Lower leg skin (tissue), 4 donors: ENCODE results near the gene KNTC1. TPM values are rescaled to one million over a fixed set of nuclear protein-coding genes. Genes with fewer than 3 reads are reported as not detected.

ENCODE experiments used
- DNase-seq, 2 donors: peaks; one replicate each; pipeline ENCODE4 v3.0.0-alpha.2; 2019; ENCODE audit warnings: low spot score in 2 of 2
- H3K4me3 ChIP-seq: fragments of 200-600 bp; sonication (generic); 2 replicates; pipeline ENCODE4 v1.5.1; 2017; ENCODE audit warnings: mild to moderate bottlenecking, low read depth; ENCODE audit not compliant: poor library complexity, severe bottlenecking
- POLR2A ChIP-seq, 2 donors: fragments of 450-650 bp; IDR thresholded peaks; one replicate each; pipeline ENCODE4 v1.6.1; 2016 to 2017; ENCODE audit warnings: antibody characterized with exemption in 2 of 2, mild to moderate bottlenecking in 1 of 2, moderate library complexity in 1 of 2
- WGBS, 2 donors: methylation state at CpG; one replicate each; pipeline ENCODE4 v1.1.5; 2018; 5-methylcytosine and 5-hydroxymethylcytosine counted together
- intact Hi-C: fragments of 100-400 bp; cut with DNase I; formaldehyde crosslinking; loops from one replicate; pipeline ENCODE4 v1.15.0; 2023; ENCODE audit warnings: low total_unique reads
- total RNA-seq, 4 donors: library from RNA; depleted of rRNA; stranded (reverse); fragments of >200 nt; gene quantifications; one replicate each; pipeline ENCODE4 v1.1.0, GENCODE V29; 2016
- TF ChIP-seq, protein P1 (sequence below), 3 donors: fragments of 450-650 bp; IDR thresholded peaks; one replicate each; pipeline ENCODE4 v1.5.1; 2016; ENCODE audit warnings: antibody characterized with exemption in 3 of 3, mild to moderate bottlenecking in 3 of 3, moderate library complexity in 2 of 3

Gene KNTC1
- total RNA-seq, 4 donors from 2014 or later = 3.8 to 13.1 (median 10.4) TPM

DNA sequence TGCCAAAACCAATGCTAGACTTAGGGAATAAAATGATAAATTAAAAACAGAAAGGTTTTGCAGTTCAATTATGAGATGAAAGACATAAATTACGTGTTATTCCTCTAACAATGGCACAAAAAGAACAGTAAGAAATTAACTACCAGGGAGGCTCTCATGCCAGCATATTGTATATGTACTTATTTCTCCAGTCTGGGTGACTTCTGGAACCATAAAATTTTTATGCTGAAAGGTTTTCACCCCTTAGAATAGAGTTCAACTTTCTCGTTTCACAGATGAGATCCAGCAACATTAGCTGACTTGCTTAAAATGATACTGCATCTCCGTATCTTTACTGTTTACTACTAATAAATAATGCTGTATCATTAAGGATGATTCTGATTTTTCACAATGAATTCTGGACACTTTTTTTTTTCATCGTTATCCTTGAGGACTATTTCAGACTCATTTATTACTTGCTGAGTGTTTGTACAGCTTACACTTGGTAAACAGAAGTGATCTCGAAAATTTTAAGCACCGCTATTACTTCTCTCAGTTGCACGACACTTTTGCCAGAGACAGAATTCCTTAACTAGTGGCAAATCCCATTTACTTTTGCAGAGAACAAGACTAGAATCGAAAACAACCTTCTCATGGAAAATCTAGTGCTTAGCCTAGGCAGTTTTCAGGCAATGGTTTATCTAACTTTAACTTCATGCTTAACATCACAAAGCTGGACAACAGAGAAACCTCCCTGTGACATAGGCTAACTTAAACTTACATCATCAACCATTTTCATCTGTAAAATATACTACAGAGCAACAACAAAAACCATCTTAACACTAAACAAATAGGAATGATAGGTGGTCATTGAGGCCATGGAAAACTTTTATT lies 3.0 kb upstream of the KNTC1 start:
- 12 to 14% methylated on average over 8 of the region's 8 CpGs for WGBS, 2 donors
- no peak for TF ChIP-seq POLR2A (IDR thresholded peaks at IDR 0.05)
- TF ChIP-seq, protein P1, sequence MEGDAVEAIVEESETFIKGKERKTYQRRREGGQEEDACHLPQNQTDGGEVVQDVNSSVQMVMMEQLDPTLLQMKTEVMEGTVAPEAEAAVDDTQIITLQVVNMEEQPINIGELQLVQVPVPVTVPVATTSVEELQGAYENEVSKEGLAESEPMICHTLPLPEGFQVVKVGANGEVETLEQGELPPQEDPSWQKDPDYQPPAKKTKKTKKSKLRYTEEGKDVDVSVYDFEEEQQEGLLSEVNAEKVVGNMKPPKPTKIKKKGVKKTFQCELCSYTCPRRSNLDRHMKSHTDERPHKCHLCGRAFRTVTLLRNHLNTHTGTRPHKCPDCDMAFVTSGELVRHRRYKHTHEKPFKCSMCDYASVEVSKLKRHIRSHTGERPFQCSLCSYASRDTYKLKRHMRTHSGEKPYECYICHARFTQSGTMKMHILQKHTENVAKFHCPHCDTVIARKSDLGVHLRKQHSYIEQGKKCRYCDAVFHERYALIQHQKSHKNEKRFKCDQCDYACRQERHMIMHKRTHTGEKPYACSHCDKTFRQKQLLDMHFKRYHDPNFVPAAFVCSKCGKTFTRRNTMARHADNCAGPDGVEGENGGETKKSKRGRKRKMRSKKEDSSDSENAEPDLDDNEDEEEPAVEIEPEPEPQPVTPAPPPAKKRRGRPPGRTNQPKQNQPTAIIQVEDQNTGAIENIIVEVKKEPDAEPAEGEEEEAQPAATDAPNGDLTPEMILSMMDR (IDR thresholded peaks at IDR 0.05) = no peak
- intact Hi-C loops = no loop called here
- no peak for DNase-seq
- no peak overlapping the region for H3K4me3 ChIP-seq

DNA sequence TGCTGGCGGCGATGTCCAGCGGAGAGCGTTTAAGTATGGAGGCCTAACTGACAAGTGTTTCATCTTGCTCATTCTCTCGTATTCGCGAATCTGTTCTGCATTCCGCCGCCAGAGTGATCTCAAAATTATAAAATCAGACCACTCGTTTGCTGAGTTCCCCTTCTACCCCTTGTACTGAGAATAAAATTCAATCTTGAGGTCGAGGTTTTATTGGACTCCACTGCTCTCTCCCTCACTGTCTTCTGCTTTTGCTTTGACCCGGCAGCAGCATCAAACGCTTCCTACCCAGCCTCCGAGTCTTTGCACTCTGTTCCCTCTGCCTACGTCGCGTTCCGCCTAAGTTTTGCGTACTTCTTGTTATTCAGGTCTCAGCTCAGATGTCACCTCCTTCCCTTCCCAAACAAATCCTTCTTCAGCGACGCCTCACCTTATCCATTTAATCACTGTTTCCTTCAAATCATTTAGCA lies 462 bp downstream of the KNTC1 start:
- DNase-seq = no peak
- no peak for TF ChIP-seq POLR2A (IDR thresholded peaks at IDR 0.05)
- TF ChIP-seq, protein P1 (IDR thresholded peaks at IDR 0.05) = no peak
- intact Hi-C loops = loop anchor here (5.0 kb wide), 1 partner anchor 225 kb away; the partner anchor contains the start of gene DENR
- H3K4me3 ChIP-seq = peak overlapping the region; percentile 37
- WGBS, 2 donors = 0 to 1% methylated on average over 21 of the region's 21 CpGs

DNA sequence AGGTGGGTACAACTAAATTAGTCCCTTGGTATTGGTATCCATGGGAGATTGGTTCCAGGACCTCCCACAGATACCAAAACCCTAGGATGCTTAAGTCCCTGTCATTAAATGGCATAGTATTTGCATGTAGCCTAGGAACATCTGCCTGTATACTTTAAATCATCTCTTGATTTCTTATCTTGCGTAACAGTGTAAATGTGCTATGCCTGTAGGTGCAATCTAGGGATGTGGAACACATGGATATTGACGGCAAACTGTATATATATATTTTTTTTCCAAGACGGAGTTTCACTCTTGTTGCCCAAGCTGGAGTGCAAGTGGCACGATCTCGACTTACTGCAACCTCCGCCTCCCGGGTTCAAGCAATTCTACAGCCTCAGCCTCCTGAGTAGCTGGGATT lies 1.5 kb downstream of the KNTC1 start:
- 91 to 94% methylated on average over 7 of the region's 7 CpGs for whole genome bisulfite sequencing, 2 donors
- DNase-seq = no peak
- TF ChIP-seq, protein P1 (IDR thresholded peaks at IDR 0.05) = no peak
- TF ChIP-seq POLR2A (IDR thresholded peaks at IDR 0.05) = no peak
- intact Hi-C loops = loop anchor here (5.0 kb wide), 1 partner anchor 224 kb away; the partner anchor contains the start of gene DENR
- H3K4me3 ChIP-seq = no peak overlapping the region

DNA sequence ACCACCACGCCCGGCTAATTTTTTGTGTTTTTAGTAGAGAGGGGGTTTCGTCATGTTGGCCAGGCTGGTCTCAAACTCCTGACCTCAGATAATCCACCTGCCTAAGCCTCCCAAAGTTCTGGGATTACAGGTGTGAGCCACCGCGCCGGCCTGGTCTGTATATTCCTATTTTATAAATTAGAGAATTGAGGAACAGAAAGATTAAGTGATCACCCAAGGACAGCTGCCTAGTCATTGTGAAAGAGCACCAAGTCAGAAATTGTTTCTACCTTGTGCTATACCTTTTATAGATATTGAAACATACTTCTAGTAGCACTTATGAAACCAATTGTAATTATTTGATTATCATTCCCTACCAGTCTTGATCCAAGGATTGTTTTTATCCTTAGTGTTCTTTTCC lies 1.9 kb downstream of the KNTC1 start:
- WGBS, 2 donors = 95 to 98% methylated on average over 6 of the region's 6 CpGs
- no peak for DNase-seq
- H3K4me3 ChIP-seq = no peak overlapping the region
- intact Hi-C loops = loop anchor here (5.0 kb wide), 1 partner anchor 223 kb away; the partner anchor contains the start of gene DENR
- no peak for TF ChIP-seq POLR2A (IDR thresholded peaks at IDR 0.05)
- TF ChIP-seq, protein P1 (IDR thresholded peaks at IDR 0.05) = no peak

DNA sequence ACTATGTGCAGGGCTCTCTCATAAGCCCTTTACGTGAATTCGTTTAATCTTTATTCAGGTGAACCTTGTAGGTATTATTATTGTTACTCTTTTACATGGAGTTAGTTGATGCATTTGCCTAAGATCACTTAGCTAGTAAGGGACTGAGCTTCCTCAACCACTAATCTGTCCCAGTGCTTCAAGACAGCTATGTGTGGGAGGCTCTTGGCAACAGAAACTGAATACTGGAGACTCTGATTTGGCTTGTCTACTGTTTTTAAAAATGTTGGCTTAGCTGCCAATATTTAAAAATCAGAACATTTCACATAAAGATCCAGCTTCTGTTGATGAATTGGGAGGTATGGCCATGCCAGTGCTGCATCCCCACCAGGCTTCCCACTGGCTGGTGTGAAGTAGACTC lies 6.8 kb downstream of the KNTC1 start:
- no peak for DNase-seq
- TF ChIP-seq POLR2A (IDR thresholded peaks at IDR 0.05) = no peak
- TF ChIP-seq, protein P1 (IDR thresholded peaks at IDR 0.05) = no peak
- WGBS, 2 donors = 75 to 79% methylated on average over 2 of the region's 2 CpGs
- H3K4me3 ChIP-seq = no peak overlapping the region
- intact Hi-C loops = no loop called here
